Measurements from ENCODE around the gene UNC13C.

GRCh38 chr15:53976844-53977392, 1.3 kb upstream of the UNC13C start:
- TF ChIP-seq, protein P1, sequence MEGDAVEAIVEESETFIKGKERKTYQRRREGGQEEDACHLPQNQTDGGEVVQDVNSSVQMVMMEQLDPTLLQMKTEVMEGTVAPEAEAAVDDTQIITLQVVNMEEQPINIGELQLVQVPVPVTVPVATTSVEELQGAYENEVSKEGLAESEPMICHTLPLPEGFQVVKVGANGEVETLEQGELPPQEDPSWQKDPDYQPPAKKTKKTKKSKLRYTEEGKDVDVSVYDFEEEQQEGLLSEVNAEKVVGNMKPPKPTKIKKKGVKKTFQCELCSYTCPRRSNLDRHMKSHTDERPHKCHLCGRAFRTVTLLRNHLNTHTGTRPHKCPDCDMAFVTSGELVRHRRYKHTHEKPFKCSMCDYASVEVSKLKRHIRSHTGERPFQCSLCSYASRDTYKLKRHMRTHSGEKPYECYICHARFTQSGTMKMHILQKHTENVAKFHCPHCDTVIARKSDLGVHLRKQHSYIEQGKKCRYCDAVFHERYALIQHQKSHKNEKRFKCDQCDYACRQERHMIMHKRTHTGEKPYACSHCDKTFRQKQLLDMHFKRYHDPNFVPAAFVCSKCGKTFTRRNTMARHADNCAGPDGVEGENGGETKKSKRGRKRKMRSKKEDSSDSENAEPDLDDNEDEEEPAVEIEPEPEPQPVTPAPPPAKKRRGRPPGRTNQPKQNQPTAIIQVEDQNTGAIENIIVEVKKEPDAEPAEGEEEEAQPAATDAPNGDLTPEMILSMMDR (IDR thresholded peaks at IDR 0.05; ENCODE audit: insufficient read depth, low read depth, low read length), result no peak
- no peak for TF ChIP-seq EZH2 (IDR thresholded peaks at IDR 0.05; ENCODE audit: insufficient read depth, low read length)

Measured in astrocyte (in vitro differentiated cells and primary cell).